ENCODE data around the gene SPC25. TPM values are rescaled to one million over a fixed set of nuclear protein-coding genes. Genes with fewer than 3 reads are reported as not detected.

The SPC25 gene, protein sequence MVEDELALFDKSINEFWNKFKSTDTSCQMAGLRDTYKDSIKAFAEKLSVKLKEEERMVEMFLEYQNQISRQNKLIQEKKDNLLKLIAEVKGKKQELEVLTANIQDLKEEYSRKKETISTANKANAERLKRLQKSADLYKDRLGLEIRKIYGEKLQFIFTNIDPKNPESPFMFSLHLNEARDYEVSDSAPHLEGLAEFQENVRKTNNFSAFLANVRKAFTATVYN
- total RNA-seq (2013; cell fraction: nucleolus; rRNA removed): 10.4 and 11.6 TPM in 2 replicates
- total RNA-seq (2014; rRNA removed): 19.7 and 22.2 TPM in 2 replicates
- 20.9 and 23.1 TPM in 2 replicates for total RNA-seq (2014; rRNA removed; fragmentation: Illumina TruSeq; extraction: Trizol)
- 18.7 and 22.8 TPM in 2 replicates for total RNA-seq (2021)
- 10.3 TPM for polyA plus RNA-seq (2011; ENCODE audit: low read depth)
- polyA plus RNA-seq (2011; rRNA removed): 31.6 and 39.9 TPM in 2 replicates
- polyA plus RNA-seq (2011; cell fraction: cytosol; rRNA removed): 11.1 and 14.1 TPM in 2 replicates
- 5.8 and 9.3 TPM in 2 replicates for polyA plus RNA-seq (2011; cell fraction: nucleus; rRNA removed)
- polyA plus RNA-seq (2012): 14.2 and 16.8 TPM in 2 replicates
- 32.5 and 38.5 TPM in 2 replicates for polyA plus RNA-seq (2014; fragmentation: Illumina TruSeq; extraction: Trizol)
- 10 to 100 TPM; 32.8 to 42.7 TPM for polyA plus RNA-seq (2014; fragmentation: Nextera tagmentation; extraction: Ambion mirVana)
- polyA plus RNA-seq (2014; rRNA removed): 17.9 and 23.1 TPM in 2 replicates
- polyA plus RNA-seq (2016; fragmentation: Nextera tagmentation; extraction: Ambion mirVana): 10 to 100 TPM; 48.3 to 61.5 TPM
- polyA minus RNA-seq (2011; rRNA and poly(A)+ RNA removed): 8.3 and 13.2 TPM in 2 replicates
- polyA minus RNA-seq (2011; cell fraction: cytosol; rRNA and poly(A)+ RNA removed): 2.7 and 7.2 TPM in 2 replicates
- polyA minus RNA-seq (2011; cell fraction: nucleus; rRNA and poly(A)+ RNA removed): 11.2 and 21.8 TPM in 2 replicates
- percentile 74 among the genes with signal in this experiment for Bru-seq, nascent RNA
- percentile 60 among the genes with signal in this experiment for BruChase-seq, experiment 1, labeled RNA remaining after a 6-hour chase
- BruChase-seq, experiment 2, labeled RNA remaining after a 2-hour chase: percentile 68 among the genes with signal in this experiment
- long read RNA-seq, experiment 1, transcript SPC25-201 (7 exons, 1,354 nt): major isoform, 25 of 29 reads
- long read RNA-seq, experiment 1, partial matches to known transcripts: 2 of 29 reads
- long read RNA-seq, experiment 1, other reads (novel, unspliced or antisense): 2 of 29 reads
- long read RNA-seq, experiment 2, transcript SPC25-201 (7 exons, 1,354 nt): major isoform, 77 of 93 reads
- long read RNA-seq, experiment 2, partial matches to known transcripts: 6 of 93 reads
- long read RNA-seq, experiment 2, other reads (novel, unspliced or antisense): 10 of 93 reads

- intact Hi-C loops (cut with micrococcal nuclease; ENCODE audit: unreplicated experiment): no loop called here
- ATAC-seq (peak; percentile 100), DNase-seq (ENCODE audit: low read depth, low spot score) (peak; percentile 82), FAIRE-seq (peak; percentile 99)
- no peaks in the 10 kb centered on the region for H3K4me1 ChIP-seq (ENCODE audit: control insufficient read depth, insufficient read depth, low read length)
- H3K79me2 ChIP-seq (ENCODE audit: control insufficient read depth, insufficient read depth, low read length): peaks cover 9% of the 10 kb centered on the region
- peak within 1 kb of the TSS; percentile 61 for H3K4me2 ChIP-seq (ENCODE audit: control insufficient read depth, insufficient read depth)
- no peaks in the 10 kb centered on the region for H3K9me3 ChIP-seq (replicated peaks; ENCODE audit: control insufficient read depth, insufficient read depth, low read length)
- in situ Hi-C loops (cut with MboI): no loop called here
- ChIA-PET SMC1A (ENCODE audit: uncharacterized antibody, unreplicated experiment) (no interaction called here), RAD21 (ENCODE audit: unreplicated experiment) (no interaction called here), CTCF (interaction anchor here (0.6 kb wide), 1 partner anchor 885 kb away, joined by 4 read pairs; no protein-coding TSS in a partner anchor), POLR2A (no interaction called here)
- H3K4me3 ChIP-seq: peak within 1 kb of the TSS; percentile 93
- no peaks in the 10 kb centered on the region for H4K20me1 ChIP-seq (ENCODE audit: control insufficient read depth, insufficient read depth)
- H3K36me3 ChIP-seq (ENCODE audit: control insufficient read depth in 2 of 2, insufficient read depth in 2 of 2, low read length in 1 of 2): no peaks in the 10 kb centered on the region
- no TSS peak for BruUV-seq (replicated peaks)
- peak within 1 kb of the TSS; percentile 83 for H3K9ac ChIP-seq (ENCODE audit: control insufficient read depth, insufficient read depth, low read length)
- 1% methylated on average over 38 of the region's 38 CpGs for WGBS (ENCODE audit: insufficient coverage, insufficient replicate concordance, low lambda C conversion rate, missing lambda C conversion rate)
- H2AFZ ChIP-seq (ENCODE audit: control insufficient read depth, low read depth, low read length): peak within 1 kb of the TSS; percentile 78
- H3K27me3 ChIP-seq (replicated peaks in 1 of 2; ENCODE audit: control insufficient read depth in 2 of 2, insufficient read depth in 2 of 2, low read length in 1 of 2): 0 out of 4 replicates have a peak, but pooled peaks cover 0 to 3% of the 10 kb centered on the region in 2 experiments
- H3K27ac ChIP-seq (ENCODE audit: control insufficient read depth, insufficient read depth): peak within 1 kb of the TSS; percentile 52
- TF ChIP-seq ZNF622 (IDR thresholded peaks at IDR 0.05) (no peak), EGR1 (IDR thresholded peaks at IDR 0.05; ENCODE audit: borderline replicate concordance in 1 of 2, low read depth in 2 of 2, low read length in 2 of 2) (0 out of 3 replicates have a peak, but pooled peaks of 1 of the 2 experiments have one; percentile 45), CREB1 (IDR thresholded peaks at IDR 0.05; ENCODE audit: low read depth) (peak; percentile 52; the same call in 1 of the 2 replicates), CHD2 (IDR thresholded peaks at IDR 0.05; ENCODE audit: borderline replicate concordance, low read depth, low read length) (peak; percentile 98), SIX5 (IDR thresholded peaks at IDR 0.05; ENCODE audit: low read depth, low read length, severe bottlenecking) (peak; percentile 93), GABPA (IDR thresholded peaks at IDR 0.05; ENCODE audit: low read depth) (peak; percentile 74; the same call in 1 of the 2 replicates), NKRF (conservative IDR thresholded peaks at IDR 0.05) (peak; percentile 98), STAT3 (IDR thresholded peaks at IDR 0.05; ENCODE audit: low read depth, low read length) (no peak)
- TF ChIP-seq, protein P1, sequence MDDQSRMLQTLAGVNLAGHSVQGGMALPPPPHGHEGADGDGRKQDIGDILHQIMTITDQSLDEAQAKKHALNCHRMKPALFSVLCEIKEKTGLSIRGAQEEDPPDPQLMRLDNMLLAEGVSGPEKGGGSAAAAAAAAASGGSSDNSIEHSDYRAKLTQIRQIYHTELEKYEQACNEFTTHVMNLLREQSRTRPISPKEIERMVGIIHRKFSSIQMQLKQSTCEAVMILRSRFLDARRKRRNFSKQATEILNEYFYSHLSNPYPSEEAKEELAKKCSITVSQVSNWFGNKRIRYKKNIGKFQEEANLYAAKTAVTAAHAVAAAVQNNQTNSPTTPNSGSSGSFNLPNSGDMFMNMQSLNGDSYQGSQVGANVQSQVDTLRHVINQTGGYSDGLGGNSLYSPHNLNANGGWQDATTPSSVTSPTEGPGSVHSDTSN (IDR thresholded peaks at IDR 0.05; ENCODE audit: insufficient replicate concordance, low read depth, low read length): no peak
- TF ChIP-seq, protein P2, sequence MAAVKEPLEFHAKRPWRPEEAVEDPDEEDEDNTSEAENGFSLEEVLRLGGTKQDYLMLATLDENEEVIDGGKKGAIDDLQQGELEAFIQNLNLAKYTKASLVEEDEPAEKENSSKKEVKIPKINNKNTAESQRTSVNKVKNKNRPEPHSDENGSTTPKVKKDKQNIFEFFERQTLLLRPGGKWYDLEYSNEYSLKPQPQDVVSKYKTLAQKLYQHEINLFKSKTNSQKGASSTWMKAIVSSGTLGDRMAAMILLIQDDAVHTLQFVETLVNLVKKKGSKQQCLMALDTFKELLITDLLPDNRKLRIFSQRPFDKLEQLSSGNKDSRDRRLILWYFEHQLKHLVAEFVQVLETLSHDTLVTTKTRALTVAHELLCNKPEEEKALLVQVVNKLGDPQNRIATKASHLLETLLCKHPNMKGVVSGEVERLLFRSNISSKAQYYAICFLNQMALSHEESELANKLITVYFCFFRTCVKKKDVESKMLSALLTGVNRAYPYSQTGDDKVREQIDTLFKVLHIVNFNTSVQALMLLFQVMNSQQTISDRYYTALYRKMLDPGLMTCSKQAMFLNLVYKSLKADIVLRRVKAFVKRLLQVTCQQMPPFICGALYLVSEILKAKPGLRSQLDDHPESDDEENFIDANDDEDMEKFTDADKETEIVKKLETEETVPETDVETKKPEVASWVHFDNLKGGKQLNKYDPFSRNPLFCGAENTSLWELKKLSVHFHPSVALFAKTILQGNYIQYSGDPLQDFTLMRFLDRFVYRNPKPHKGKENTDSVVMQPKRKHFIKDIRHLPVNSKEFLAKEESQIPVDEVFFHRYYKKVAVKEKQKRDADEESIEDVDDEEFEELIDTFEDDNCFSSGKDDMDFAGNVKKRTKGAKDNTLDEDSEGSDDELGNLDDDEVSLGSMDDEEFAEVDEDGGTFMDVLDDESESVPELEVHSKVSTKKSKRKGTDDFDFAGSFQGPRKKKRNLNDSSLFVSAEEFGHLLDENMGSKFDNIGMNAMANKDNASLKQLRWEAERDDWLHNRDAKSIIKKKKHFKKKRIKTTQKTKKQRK (IDR thresholded peaks at IDR 0.05; ENCODE audit: low read depth, low read length): peak; percentile 45; the same call in 1 of the 2 replicates
Observed at GRCh38 chr2:168890006-168890782, at the start of gene SPC25. TSS of gene SPC25 (minus strand) at chr2:168890430. CDS start at chr2:168889519, 911 bp downstream.
